ENCODE results near the gene RPL13. TPM values are rescaled to one million over a fixed set of nuclear protein-coding genes. Genes with fewer than 3 reads are reported as not detected.
A peak's percentile ranks its signal among the peaks of the same experiment; 100 is the strongest.

The RPL13 gene
- total and polyA plus RNA-seq, 2 of the 8 experiments (the other 6 are each of a cell fraction or from before 2014, with no cell fraction given), result 2,162 to 7,384 TPM

DNA sequence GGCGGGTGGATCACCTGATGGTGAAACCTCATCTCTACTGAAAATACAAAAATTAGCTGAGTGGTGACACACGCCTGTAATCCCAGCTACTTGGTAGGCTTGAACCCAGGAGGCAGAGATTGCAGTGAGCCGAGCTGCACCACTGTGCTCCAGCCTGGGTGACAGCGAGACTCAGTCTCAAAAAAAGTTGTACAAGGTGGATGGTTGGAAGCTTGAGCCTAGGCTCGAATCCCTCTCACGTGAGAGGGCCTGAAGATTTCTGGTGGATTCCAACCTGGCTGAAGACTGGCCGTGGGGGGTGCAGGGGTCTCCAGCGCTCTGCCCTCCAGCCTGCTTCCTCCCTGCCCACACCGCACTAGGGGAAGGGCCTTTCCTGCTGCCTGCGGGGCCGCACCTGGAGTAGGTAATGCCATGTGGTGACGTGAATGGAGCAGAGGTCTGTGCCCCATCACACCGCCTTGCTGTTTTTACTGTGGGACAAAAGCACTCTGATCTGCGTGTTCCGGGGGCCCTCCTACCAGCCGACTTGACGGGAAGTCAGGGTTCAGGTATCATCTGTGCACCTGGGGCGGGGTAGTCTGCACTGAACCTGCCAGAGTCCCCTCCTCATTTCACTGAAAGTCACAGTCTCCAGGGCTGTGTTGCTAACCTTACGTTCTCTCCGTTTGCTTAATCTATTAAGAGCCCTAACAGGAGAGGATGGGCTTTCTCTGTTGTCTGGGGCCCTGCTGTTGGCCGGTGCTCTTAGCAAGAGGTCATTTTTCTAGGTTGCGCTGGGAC, 4.2 kb downstream of the RPL13 start (continued):
- TF ChIP-seq POLR2AphosphoS5 (IDR thresholded peaks at IDR 0.05; ENCODE audit: low read depth, low read length) (peak; percentile 94), ASH2L (IDR thresholded peaks at IDR 0.05; ENCODE audit: low read length) (no peak), SAP30 (IDR thresholded peaks at IDR 0.05; ENCODE audit: insufficient read depth, insufficient replicate concordance, low read length) (no peak), SIRT6 (IDR thresholded peaks at IDR 0.05; ENCODE audit: low read length) (peak; percentile 62), MAFK (IDR thresholded peaks at IDR 0.05; ENCODE audit: low read depth, low read length) (no peak), HDAC6 (IDR thresholded peaks at IDR 0.05; ENCODE audit: low read depth, low read length) (no peak), CREB1 (IDR thresholded peaks at IDR 0.05) (0 out of 2 replicates have a peak, but pooled peaks have one; percentile 35), TEAD4 (IDR thresholded peaks at IDR 0.05; ENCODE audit: low read depth, low read length) (no peak), POLR2A (IDR thresholded peaks at IDR 0.05; ENCODE audit: control extremely low read depth in 1 of 2, low read depth in 2 of 2, low read length in 2 of 2) (peak; percentile 72 to 82), BRCA1 (IDR thresholded peaks at IDR 0.05; ENCODE audit: low read depth, low read length) (no peak), CHD1 (IDR thresholded peaks at IDR 0.05; ENCODE audit: low read depth, low read length) (no peak), TAF7 (optimal IDR thresholded peaks at IDR 0.05; ENCODE audit: borderline replicate concordance, low read depth, low read length) (peak; percentile 23), CBX5 (IDR thresholded peaks at IDR 0.05; ENCODE audit: low read depth, low read length) (no peak)
- TF ChIP-seq, protein P1, sequence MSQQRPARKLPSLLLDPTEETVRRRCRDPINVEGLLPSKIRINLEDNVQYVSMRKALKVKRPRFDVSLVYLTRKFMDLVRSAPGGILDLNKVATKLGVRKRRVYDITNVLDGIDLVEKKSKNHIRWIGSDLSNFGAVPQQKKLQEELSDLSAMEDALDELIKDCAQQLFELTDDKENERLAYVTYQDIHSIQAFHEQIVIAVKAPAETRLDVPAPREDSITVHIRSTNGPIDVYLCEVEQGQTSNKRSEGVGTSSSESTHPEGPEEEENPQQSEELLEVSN (IDR thresholded peaks at IDR 0.05), result 0 out of 2 replicates have a peak, but pooled peaks have one; percentile 29

All from H1 (cell line).